Esophagus mucosa (tissue), 1 donor: Measurements from ENCODE around the gene CCDC87. TPM values are rescaled to one million over a fixed set of nuclear protein-coding genes. Genes with fewer than 3 reads are reported as not detected.
"Not testable (repeated sequence)": the region's sequence is repeated elsewhere in the genome, so short reads cannot be mapped to it uniquely, and the experiment has no call there.

Source experiments
- ATAC-seq: fragments of 200-7000 bp; cut with Tn5 transposase; one replicate; pipeline ENCODE4 v1.9.1; 2020
- total RNA-seq: library from RNA; stranded (reverse); gene quantifications from one replicate; pipeline ENCODE4 v1.2.4, GENCODE V29; 2023
- donor health status: DM: yes; HTN: yes; CAD: no.

CCDC87 gene
- total RNA-seq, 1 donor from 2014 or later, result 0.16 TPM

DNA sequence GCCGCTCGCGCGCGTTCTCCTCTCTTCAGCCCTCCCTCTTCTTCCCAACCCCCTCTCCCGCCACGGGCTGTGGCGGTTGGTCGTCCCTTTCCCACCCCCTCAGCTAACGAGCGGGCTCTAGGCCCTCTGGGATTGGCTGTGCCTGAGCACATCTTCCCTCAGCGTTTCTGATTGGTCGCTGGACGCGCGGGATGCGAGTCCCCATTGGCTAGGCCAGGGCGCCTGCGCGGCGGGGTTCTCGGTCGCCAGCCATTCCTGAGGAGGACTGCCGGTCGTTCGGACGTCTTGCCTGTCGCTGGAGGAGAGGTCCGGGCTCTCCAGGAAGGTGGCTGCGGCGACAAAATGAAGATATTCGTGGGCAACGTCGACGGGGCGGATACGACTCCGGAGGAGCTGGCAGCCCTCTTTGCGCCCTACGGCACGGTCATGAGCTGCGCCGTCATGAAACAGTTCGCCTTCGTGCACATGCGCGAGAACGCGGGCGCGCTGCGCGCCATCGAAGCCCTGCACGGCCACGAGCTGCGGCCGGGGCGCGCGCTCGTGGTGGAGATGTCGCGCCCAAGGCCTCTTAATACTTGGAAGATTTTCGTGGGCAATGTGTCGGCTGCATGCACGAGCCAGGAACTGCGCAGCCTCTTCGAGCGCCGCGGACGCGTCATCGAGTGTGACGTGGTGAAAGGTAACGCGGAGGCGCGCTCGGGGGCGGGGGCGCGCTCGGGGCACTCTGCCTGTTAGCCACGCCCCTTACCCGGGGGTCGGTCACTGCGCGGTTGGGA lies 23.7 kb upstream of the CCDC87 start, which contains the start of gene RBM14:
RBM14 (plus strand) TSS at position 252 of the 776 bp plus-strand sequence; CDS start at position 343, 91 bp downstream.
- ATAC-seq, result peak; percentile 96

DNA sequence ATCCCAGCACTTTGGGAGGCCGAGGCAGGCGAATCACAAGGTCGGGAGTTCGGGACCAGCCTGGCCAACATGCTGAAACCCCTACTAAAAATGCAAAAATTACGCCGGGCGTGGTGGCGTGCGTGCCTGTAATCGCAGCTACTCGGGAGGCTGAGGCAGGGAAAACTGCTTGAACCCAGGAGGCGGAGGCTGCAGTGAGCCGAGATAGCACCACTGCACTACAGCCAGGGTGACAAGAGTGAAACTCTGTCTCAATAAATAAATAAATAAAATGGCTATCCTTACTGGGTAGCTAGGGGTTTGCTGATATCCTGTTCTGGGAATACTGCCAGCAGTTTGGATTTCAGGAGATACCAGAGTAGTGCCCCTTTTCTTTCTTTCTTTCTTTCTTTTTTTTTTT lies 21.2 kb upstream of the CCDC87 start:
- ATAC-seq, result no peak

DNA sequence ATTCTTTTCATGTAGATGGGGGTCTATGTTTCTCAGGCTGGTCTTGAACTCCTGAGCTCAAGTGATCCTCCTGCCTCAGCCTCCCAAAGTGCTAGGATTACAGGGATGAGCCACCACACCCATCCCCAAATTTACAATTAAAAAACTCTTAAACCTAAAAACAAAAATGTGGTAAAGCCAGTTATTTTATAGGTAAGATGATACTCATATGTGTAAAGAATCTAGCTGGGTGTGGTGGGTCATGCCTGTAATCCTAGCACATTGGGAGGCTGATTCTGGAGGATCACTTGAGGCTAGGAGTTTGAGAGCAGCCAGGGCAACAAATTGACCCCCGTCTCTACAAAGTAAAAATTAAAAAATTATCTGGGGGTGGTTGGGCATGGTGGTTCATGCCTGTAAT lies 19.6 kb upstream of the CCDC87 start:
- no peak for ATAC-seq

DNA sequence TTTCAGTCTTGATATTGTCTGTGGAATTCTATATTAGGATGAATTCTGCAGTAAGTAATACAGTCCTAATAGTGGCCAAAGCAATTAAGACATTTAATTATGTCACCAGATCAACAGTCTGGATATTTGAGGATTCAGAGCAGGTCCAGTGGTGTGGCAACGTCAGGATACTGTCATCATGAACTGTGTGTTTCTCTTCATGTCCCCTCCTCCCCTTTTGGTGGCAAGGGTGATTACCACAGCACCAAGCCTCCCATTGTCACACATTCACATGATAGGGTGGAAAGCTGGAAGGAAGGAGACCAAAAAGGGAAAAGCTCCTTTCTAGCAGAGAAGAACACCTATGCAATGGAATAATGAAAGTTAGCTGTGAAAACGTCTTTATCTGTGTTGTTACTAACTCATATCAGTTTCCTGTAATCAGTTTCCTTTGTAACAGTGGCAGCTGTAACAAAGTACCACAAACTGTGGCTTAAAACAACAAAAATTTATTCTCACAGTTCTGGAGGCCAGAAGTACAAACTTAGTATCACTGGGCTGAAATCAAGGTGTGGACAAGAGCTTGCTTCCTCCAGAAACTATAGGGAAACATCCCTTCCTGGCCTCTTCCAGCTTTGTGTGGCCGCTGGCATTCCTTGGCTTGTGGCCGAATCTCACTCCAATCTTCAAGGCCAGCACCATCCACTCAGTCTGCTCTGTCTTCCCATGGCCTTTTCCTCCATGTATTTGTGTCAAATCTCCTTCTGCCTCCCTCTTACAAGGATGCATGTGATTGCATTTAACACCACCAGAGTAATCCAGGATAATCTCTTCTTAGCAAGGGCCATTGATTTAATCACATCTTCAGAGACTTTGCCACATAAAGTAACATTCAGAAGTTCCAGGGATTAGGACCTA lies 17.1 kb upstream of the CCDC87 start:
- ATAC-seq, result no peak

DNA sequence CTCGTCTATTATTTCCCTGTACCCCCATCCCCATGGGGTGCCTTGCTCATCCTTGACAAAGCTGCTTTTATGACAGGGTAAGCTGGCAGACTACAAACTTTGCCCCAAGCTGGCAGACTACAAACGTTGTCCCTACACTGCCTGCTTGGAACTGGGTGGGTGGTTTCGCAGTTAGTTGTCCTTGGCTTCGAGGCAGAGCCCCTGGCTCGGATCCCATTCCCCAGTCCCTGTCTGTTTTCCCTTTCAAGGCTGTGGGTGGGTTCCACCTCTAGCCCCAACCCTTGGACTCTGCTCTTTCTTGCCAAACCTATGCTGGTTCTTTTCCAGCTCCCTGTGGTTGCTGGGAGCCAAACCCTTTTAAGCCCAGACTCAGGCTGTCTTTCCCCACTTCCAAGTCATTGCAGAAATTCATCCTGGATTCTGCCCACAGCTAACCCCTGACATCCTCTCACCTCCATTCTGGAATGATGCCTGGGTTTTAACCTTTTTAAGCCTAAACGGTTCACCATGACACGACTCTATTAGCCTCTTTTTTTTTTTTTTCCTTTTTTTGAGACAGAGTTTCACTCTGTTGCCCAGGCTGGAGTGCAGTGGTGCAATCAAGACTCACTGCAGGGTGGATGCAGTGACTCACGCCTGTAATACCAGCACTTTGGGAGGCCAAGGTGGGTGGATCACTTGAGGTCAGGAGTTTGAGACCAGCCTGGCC lies 14.4 kb upstream of the CCDC87 start:
- ATAC-seq, result peak; percentile 61

DNA sequence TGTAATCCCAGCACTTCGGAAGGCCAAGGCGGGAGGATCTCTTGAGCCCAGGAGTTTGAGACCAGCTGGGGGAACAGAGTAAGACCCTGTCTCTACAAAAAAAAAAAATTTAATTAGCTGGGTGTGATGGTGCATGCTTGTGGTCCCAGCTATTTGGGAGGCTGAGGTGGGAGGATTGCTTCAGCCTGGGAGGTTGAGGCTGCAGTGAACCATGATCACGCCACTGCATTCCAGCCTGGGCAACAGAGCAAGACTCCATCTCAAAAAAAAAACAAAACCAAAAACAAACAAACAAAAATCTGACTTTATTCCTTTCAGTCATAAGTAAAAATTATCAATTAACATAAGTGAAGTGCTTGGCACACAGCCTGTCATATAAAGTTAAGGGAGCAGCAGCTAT lies 13.7 kb upstream of the CCDC87 start:
- not testable (repeated sequence) for ATAC-seq

DNA sequence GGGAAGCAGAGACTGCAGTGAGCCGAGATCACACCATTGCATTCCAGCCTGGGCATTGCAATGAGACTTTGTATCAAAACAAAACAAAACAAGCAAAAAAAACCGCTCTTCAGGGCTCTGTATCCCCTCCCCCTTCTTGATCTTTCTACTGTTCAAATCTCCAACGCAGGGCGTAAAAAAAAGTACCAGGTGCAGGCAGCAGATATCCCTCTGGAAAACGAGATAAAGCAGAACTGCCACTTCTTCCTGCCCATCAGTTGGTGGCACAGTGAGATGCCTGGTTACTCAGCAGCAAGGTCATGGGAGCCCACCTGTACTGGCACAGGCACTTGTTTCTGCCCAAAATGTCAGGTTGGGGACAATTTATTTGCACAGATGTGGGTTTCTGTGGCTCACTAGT lies 11.3 kb upstream of the CCDC87 start:
- ATAC-seq, result no peak

DNA sequence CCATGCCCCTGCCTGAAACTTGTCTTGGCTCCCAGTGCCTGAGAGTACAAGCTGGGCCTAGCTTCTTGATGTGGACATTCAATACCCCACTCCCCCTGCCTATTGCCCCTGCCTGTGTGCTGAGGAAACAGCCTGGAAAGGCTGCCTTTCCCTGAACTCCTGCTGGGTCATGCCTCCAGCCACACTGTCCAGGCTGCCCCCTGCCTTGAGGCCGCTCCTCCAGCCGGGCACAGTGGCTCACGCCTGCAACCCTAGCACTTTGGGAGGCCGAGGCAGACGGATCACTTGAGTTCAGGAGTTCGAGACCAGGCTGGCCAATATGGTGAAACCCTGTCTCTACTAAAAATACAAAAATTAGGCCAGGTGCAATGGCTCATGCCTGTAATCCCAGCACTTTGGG lies 10.2 kb upstream of the CCDC87 start:
- ATAC-seq, result no peak

DNA sequence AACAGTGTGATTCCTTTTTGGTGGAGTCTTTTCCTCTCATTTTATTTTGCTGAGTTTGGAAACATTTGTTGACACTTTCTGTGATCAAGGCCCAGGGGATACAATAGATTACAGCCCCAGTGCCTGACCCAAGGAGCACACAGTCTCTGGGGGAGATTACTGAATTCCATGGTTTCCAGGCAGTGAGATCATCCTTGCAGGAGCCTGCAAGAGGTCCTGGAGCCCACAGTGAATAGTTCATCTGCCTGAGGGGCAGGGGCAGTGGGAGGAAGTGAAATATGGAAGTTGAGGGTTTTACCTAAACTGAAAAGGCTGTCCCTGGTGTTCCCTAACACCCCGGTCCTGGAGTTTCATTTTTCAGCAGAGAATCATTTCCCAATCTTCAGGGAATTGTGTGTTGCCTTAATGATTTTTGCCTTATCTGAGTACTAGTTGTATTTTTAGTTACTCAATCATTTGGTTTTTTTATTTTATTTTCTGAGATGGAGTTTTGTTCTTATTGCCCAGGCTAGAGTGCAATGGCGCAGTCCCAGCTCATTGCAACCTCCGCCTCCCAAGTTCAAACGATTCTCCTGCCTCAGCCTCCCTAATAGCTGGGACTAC lies 7.9 kb upstream of the CCDC87 start:
- no peak for ATAC-seq

DNA sequence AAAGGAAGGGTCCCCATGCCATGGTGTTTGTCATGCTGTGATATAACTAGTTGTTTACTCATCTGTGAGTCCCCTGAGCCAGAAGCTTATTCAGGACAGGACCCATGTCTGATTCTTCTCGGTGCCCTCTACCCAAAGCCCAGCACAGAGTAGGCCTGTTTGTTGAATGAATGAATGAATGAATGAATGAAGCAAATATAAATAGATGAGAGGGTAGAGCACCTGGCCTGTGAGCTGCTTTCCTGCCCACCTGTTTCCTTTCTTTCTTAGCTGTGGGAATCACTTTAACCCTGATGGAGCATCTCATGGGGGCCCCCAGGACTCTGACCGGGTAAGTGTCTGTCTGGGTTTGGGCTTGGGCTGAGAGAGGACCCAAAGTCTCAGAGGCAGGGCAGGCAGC lies 7.4 kb upstream of the CCDC87 start:
- ATAC-seq, result no peak

DNA sequence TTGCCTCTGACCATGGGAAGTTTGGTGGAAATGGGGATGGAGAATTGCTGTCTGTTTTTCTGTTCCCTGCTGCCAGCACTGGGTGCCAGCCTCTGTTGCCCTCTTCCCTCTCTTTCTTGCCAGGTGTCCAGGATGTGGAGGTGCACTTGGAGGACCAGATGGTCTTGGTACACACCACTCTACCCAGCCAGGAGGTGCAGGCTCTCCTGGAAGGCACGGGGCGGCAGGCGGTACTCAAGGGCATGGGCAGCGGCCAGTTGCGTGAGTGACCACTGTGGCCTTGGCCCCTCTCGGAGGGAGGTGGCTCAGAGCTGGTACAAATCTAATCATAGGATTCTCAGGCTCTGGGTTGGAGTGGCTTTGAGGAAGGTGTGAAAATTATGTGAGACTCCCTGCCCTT lies 6.1 kb upstream of the CCDC87 start:
- no peak for ATAC-seq

DNA sequence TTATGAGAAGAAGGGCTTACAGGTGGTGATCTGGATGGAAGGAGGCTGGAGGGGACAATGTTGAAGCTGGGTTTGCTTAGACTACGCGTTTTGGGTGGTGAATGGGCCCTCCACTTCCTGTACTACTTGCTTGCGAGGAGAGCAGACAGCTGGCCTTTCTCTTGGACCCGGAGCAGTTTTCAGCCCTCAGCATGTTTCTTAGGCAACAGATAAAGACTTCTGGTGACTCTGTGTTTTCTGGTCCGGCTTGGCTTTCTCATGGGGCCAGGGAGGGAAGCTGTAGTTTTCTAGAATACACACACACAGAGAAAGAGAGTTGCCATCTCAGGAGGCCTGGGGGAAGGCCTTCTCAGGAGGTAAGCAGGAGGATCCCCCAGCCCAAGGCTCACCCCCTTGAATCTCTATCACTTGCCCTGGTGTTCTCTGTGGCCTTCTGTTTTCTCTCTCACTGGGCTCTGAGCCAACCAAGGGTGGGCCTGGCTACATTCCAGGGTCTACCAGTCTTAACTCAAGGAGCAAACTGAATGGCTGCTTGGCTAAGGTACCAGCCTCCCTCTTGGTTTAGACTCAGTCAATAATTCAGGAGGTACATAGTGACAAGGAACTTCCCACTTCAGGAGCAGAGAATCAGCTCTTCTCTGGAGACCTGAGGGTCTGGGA lies 2.5 kb upstream of the CCDC87 start:
- no peak for ATAC-seq

DNA sequence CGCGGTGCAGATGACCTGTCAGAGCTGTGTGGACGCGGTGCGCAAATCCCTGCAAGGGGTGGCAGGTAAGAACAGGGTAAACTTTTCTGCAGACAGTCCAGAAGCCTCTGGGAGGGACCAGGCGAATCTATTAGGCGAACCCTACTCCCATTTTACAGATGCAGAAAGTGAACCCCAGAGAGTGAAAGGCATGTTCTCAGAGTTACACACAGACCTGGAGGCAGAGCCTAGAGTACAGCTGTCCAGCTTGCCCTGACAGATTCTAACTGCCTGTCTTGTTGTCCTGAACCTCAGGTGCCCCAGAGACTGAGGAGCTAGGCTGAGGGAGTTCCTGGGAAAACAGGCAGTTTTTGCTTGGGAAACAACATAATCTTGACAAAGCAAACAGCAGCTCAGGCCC lies 787 bp upstream of the CCDC87 start:
- ATAC-seq, result no peak

DNA sequence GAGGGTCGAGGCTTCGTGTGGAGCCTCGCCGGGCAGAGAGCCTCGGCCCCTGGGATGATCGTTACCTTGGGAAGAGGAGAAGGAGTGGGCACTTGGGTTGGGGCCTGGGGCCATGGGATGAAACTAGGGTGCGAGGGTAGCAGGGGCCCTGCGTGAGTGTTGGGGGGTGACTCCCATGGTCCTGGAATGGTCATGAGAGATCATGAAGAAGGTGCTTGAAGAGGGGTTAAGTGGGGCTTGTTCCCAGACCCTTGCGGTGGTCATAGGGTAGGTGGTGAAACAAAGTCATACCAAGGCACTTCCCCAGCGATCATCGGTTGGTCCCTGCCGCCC lies 406 bp upstream of the CCDC87 start:
- ATAC-seq, result no peak

DNA sequence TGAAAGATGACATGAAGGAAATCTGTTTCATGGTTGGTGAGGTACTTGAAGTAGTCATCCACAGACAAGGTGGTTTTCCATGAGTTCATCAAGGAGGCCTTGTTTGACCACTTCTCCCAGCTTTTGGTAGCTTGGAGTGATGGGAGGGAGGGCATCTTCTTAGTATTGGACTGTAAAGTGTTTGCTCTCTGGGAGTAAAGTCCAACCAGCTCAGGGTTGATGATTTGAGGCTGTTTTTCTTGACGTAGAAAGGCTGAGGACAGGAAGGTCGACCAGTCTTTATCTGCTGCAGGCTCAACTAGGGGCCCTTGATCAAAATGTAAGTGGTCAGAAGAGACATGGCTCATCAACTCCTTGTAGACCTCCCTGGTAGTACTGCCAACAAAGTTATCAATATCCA lies 1.7 kb downstream of the CCDC87 start:
- no peak for ATAC-seq

DNA sequence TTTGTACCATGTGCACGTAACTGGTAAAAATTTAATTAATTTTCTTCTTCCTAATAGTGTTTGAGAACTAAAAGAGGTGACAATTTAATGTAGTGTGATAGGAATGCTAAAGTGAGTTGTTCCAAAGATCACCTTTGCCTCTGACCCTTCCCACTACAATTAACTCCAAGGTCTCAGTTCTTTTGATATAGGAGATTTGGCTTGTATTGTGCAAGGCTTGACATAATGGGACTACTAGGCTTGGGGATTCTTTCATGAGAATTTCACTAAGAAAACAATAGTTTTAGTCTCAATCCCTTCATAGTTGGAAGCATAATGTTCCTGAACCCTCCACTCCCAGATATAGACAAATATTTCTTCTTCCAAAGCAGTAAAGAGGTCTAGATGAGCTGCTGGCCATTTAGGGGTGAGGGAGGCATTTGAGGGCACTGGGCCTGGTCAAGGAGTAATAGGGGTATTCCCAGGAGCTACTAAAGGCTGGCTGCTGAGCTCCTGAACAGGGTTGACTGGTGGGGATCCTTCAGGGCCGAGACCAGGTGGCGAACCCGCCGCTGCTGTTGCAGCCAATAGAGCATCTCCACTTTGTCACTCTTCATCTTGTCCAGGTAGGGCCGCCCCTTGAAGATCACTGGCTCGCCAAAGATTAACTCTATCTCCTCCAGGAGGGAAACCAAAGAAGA lies 2.7 kb downstream of the CCDC87 start:
- no peak for ATAC-seq

DNA sequence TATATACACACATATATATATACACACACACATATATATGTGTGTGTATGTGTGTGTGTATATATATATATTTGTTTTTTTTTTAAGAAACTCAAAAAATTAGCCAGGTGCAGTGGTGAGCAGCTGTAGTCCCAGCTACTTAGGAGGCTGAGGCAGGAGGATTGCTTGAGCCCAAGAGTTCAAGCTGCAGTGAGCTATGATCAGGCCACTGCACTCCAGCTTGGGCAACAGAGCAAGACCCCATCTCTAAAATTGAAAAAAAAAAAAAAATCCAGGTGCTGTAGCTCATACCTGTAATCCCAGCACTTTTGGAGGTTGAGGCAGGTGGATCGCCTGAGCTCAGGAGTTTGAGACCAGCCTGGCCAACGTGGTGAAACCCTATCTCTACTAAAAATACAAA lies 3.5 kb downstream of the CCDC87 start:
- not testable (repeated sequence) for ATAC-seq

DNA sequence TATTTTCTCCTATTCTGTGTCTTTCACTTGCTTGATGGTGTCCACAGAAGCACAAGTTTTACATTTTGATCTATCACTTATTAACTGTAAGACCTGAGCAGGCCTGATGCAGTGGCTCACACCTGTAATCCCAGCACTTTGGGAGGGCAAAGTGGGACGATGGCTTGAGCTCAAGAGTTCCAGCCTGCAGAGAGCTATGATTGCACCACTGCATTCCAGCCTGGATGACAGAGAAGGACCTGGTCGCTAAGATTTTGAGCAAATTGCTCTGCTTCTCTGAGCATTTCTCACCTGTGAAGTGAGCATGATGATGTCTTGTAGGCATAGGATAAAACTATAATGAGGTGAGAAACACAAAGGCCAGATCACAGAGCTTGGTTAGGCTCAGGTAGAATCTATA lies 6.7 kb downstream of the CCDC87 start:
- no peak for ATAC-seq

DNA sequence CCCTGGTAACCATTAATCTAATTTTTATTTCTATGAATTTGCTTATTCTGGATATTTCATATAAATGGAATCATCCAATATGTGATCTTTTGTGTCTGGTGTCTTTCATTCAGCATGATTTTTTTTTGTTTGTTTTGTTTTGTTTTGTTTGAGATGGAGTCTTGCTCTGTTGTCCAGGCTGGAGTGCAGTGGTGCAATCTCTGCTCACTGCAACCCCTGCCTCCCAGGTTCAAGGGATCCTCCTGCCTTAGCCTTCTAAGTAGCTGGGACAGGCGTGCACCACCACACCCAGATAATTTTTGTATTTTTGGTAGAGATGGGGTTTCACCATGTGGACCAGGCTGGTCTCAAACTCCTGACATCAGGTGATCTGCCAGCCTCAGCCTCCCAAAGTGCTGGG lies 7.4 kb downstream of the CCDC87 start:
- ATAC-seq, result not testable (repeated sequence)

DNA sequence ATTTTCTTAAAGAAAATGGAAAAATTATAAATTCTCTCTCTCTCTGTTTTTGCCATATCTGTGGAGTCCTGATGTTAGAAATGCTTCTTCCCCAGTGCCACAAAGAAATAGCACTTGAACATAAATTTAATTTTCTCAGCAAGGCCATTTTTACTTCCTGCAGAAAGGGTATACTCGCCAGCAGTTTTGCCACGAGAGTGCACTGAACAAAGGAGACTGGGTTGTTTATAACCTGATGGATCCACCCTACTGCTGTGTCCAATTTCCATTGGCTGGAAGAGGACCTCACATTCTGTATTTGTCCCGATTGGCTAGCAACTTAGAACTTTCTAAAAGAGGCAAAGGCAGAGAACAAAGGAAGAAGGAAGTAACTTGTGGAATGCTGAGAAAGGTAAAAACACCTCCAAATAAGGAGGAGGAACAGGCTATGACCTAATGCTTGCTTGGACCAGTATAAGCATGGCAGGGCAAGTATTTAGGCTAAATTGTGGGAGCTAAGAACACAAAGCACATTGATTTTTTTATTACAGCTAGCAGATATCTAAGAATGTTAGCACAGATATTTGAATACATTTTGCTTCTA lies 10.2 kb downstream of the CCDC87 start:
- not testable (repeated sequence) for ATAC-seq

DNA sequence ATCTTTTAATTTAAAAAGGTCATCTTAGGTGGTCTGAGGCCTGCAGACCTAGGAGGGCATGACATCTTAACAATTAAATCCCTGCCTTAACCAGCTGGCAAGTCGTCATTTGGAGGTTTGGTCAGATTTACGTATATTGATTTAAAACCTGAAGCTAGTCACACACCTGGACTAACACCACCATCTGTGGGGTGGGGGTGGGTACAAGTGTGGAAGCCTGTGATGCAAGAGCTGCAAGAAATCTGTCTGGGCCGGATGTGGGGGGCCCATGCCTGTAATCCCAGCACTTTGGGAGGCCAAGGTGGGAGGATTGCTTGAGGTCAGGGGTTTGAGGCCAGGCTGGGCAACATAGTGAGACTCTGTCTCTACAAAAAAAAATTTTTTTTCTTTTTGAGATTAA lies 11.6 kb downstream of the CCDC87 start:
- ATAC-seq, result no peak
